ENCODE data around the gene SECISBP2.
"Not testable (repeated sequence)": the region's sequence is repeated elsewhere in the genome, so short reads cannot be mapped to it uniquely, and the experiment has no call there.

The SECISBP2 gene, protein sequence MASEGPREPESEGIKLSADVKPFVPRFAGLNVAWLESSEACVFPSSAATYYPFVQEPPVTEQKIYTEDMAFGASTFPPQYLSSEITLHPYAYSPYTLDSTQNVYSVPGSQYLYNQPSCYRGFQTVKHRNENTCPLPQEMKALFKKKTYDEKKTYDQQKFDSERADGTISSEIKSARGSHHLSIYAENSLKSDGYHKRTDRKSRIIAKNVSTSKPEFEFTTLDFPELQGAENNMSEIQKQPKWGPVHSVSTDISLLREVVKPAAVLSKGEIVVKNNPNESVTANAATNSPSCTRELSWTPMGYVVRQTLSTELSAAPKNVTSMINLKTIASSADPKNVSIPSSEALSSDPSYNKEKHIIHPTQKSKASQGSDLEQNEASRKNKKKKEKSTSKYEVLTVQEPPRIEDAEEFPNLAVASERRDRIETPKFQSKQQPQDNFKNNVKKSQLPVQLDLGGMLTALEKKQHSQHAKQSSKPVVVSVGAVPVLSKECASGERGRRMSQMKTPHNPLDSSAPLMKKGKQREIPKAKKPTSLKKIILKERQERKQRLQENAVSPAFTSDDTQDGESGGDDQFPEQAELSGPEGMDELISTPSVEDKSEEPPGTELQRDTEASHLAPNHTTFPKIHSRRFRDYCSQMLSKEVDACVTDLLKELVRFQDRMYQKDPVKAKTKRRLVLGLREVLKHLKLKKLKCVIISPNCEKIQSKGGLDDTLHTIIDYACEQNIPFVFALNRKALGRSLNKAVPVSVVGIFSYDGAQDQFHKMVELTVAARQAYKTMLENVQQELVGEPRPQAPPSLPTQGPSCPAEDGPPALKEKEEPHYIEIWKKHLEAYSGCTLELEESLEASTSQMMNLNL

DNA sequence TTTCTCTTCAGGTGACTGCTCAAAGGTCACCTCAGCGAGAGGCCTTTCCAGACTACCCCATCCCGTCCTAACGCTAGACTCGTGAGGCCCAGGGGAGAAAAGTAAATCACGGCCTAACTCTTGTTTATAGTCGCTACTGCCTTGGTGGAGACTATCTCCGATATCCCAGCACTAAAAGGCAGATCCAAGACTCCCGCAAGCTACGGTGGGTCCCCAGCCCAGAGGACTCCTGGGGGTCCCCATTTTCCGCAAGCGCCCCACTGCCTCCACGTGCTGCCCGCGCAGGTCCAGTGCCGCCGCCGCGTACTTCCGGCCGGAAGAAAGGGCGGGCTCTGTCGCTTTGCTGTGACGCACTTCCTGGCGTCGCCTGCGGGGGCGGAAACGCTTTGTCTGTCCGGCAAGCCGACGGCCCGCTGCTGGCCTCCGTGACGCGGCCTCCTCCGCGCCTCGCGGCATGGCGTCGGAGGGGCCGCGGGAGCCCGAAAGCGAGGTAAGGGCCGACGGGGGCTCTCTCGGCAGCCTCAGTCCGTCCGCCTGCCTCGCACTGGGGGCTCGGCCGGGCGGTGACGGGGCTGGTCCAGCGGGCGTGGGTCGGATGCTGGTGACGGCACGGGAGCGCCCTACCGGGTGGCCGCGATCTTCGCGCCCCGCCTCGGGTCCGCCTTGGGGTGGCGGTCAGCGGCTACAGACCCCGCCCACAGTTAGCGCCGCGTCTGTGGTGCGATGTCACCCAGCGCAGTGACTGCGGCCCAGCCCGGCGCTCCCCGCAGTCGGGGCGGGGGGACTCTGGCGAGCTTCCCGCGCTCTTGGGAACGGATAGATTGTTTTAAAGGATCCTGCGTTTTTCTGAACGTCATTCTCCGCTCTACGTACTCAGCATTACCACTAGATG, at the start of gene SECISBP2:
Gene SECISBP2, plus strand, starts transcription at position 378 of the 892 bp plus-strand sequence. Its CDS starts 77 bp downstream, at position 455.
- no peaks in the 10 kb centered on the region for H3K27me3 Mint-ChIP-seq
- H3K27ac Mint-ChIP-seq, result peak within 1 kb of the TSS; percentile 98
- no peaks in the 10 kb centered on the region for H3K9me3 Mint-ChIP-seq
- peaks cover 89% of the 10 kb centered on the region for H3K36me3 Mint-ChIP-seq (ENCODE audit: low read depth)
- H3K4me3 Mint-ChIP-seq, result peak within 1 kb of the TSS; percentile 92
- H3K4me1 Mint-ChIP-seq (ENCODE audit: low read depth), result peaks cover 97% of the 10 kb centered on the region

DNA sequence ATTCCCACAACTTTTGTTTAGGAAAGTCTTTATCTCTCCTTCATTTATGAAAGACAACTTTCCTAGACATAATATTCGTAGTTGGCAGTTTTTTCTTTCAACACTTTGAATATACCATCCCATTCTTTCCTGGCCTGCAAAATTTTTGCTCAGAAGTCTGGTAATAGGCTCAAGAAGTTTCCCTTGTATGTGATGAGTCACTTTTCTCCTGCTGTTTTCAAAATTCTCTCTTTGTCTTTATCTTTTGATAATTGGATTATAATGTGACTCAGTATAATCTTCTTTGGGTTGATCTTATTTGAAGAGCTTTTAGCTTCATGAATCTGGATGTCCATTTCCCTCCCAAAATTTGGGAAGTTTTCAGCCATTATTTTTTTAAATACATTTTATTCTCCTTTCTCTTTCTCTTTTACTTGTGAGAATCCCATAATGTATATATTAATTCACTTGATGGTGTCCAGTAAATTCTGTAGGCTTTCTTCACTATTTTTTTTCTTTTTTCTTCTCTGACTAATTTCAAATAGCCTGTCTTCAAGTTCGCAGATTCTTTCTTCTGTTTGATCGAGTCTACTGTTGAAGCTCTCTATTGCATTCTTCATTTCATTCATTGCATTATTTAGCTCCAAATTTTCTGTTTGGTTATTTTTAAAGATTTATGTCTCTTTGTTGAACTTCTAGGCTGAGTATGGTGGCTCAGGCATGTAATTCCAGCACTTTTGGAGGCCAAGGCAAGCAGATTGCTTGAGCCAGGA, 44.6 kb upstream of the SECISBP2 start:
- Mint-ChIP-seq H3K9me3 (peaks cover 19% of the 10 kb centered on the region), H3K27ac (no peak overlapping the region), H3K4me1 (ENCODE audit: low read depth) (peaks cover 31% of the 10 kb centered on the region), H3K36me3 (ENCODE audit: low read depth) (peaks cover 29% of the 10 kb centered on the region), H3K27me3 (peaks cover 23% of the 10 kb centered on the region), H3K4me3 (no peak overlapping the region)

DNA sequence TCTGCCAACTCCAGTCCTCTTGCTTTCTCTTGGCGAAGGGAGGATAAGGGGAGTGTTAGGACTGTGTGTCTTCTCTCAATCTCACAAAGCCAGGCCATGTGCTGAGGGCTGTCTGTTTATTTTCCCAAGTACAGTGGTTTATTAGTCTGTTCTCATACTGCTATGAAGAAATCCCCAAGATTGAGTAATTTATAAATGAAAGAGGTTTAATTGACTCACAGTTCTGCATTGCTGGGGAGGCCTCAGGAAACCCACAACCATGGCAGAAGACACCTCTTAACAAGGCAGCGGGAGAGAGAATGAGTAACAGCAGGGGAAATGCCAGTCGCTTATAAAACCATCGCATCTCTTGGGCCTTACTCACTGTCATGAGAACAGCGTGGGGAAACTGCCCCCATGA, 43.5 kb upstream of the SECISBP2 start:
- H3K9me3 Mint-ChIP-seq, result peaks cover 19% of the 10 kb centered on the region
- H3K36me3 Mint-ChIP-seq (ENCODE audit: low read depth), result peaks cover 29% of the 10 kb centered on the region
- peaks cover 23% of the 10 kb centered on the region for H3K27me3 Mint-ChIP-seq
- H3K4me3 Mint-ChIP-seq, result no peak overlapping the region
- H3K4me1 Mint-ChIP-seq (ENCODE audit: low read depth), result peaks cover 40% of the 10 kb centered on the region
- H3K27ac Mint-ChIP-seq, result no peak overlapping the region

DNA sequence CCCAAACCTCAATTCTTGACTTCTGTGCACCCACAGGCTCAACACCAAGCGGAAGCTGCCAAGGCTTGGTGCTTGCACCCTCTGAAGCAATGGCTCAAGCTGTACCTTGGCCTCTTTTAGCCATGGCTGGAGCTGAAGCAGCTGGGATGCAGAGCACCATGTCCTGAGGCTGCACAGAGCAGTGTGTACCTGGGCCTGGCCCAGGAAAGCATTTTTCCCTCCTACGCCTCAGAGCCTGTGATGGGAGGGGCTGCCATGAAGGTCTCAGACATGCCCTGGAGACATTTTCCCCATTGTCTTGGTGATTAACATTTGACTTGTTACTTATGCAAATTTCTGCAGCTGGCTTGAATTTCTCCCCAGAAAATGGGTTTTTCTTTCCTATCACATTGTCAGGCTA, 42.3 kb upstream of the SECISBP2 start:
- H3K4me3 Mint-ChIP-seq, H3K27ac Mint-ChIP-seq: not testable (repeated sequence)
- peaks cover 43% of the 10 kb centered on the region for H3K4me1 Mint-ChIP-seq (ENCODE audit: low read depth)
- H3K27me3 Mint-ChIP-seq, result peaks cover 17% of the 10 kb centered on the region
- H3K36me3 Mint-ChIP-seq (ENCODE audit: low read depth), result peaks cover 29% of the 10 kb centered on the region
- peaks cover 19% of the 10 kb centered on the region for H3K9me3 Mint-ChIP-seq

DNA sequence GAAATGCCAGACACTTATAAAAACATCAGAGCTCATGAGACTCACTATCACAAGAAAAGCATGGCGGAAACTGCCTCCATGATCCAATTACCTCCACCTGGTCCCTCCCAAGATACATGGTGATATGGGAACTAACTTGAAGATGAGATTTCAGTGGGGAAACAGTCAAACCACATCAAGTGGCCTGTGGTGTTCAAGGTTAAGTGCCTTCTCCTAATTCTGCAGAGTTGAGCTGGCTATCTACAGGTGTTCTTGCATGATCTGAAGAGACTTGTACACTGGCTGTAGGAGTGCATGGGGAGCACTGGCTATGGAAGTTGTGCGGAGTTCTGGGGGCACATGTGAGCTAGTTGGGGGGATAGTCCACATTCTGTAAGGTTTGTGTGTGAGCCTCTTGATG, 41.3 kb upstream of the SECISBP2 start:
- peaks cover 43% of the 10 kb centered on the region for H3K4me1 Mint-ChIP-seq (ENCODE audit: low read depth)
- no peak overlapping the region for H3K27ac Mint-ChIP-seq
- no peak overlapping the region for H3K4me3 Mint-ChIP-seq
- peaks cover 15% of the 10 kb centered on the region for H3K9me3 Mint-ChIP-seq
- H3K36me3 Mint-ChIP-seq (ENCODE audit: low read depth), result peaks cover 29% of the 10 kb centered on the region
- H3K27me3 Mint-ChIP-seq, result peaks cover 10% of the 10 kb centered on the region

DNA sequence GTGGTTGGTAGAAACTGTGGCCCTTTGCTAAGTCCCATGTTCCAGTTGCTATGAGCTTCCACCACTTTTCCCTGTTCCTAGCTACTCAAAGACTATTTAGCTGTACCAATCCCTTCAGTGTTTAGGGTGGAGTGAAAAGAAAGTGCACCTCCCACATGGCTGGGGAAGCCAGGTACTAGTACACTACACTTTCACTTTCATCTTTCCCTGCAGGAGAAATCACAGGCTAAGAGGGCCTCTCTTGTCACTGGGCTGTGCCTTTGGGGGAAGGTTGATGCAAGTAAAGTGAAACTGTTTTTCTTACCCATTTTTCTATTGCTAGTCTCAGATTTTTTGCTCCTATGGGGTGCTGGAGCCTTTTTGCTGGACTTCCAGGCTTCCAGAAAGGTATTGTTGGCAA, 40.8 kb upstream of the SECISBP2 start:
- Mint-ChIP-seq H3K27ac (no peak overlapping the region), H3K4me3 (no peak overlapping the region), H3K36me3 (ENCODE audit: low read depth) (peaks cover 29% of the 10 kb centered on the region), H3K4me1 (ENCODE audit: low read depth) (peaks cover 43% of the 10 kb centered on the region), H3K9me3 (peaks cover 14% of the 10 kb centered on the region), H3K27me3 (peaks cover 10% of the 10 kb centered on the region)

DNA sequence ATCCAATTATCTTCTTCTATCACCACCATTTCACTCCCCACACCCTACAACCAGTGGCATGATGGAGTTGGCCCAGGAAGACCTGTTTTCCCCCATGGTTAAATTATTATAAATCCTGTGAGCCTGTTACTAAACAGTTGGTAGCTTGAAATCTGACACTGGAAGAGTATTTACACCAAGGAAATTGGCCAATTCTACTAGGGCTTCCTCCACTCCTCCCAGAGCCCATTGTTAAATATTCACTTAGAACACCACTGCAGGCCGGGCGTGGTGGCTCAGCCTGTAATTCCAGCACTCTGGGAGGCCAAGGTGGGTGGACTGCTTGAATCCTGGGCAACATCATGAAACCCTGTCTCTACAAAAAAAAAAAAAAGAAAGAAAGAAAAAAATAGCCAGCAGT, 39.7 kb upstream of the SECISBP2 start:
- peaks cover 4% of the 10 kb centered on the region for H3K27me3 Mint-ChIP-seq
- no peak overlapping the region for H3K27ac Mint-ChIP-seq
- H3K9me3 Mint-ChIP-seq, result peaks cover 6% of the 10 kb centered on the region
- H3K36me3 Mint-ChIP-seq (ENCODE audit: low read depth), result peaks cover 22% of the 10 kb centered on the region
- H3K4me1 Mint-ChIP-seq (ENCODE audit: low read depth), result peaks cover 43% of the 10 kb centered on the region
- no peak overlapping the region for H3K4me3 Mint-ChIP-seq

DNA sequence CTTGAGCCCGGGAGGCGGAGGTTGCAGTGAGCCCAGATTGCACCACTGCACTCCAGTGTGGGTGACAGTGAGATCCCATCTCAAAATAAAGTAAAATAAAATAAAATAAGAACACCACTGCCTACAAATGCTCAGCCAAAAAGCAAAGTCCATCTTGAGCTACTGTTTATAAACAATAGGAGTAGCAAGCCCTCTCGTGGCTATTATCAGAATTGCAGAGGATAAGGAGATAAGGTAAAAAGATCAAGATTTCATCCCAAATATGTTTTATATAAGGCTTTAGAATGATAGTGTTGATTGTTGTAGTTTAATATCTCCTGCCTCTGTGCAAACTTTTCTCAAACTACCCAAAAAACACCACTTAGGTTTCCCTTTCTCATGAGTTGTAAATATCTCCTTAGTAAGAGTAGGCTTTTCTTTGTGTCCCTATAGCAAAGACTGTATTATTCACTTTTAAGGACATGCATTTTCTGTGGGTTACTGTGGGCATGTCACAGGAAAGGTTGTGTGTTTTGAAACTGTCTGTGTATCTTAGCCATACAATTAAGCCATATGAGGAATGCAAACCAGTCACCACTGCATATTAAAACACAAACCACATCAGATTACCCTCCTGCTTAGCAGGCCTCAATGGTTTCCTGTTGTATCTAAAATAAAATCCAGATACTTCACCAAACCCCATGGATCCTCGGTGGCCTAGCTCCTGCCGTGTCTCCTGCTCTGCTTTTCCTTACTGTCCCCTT, 39.1 kb upstream of the SECISBP2 start:
- Mint-ChIP-seq H3K4me3 (no peak overlapping the region), H3K27me3 (no peaks in the 10 kb centered on the region), H3K27ac (no peak overlapping the region), H3K36me3 (ENCODE audit: low read depth) (peaks cover 17% of the 10 kb centered on the region), H3K9me3 (peaks cover 6% of the 10 kb centered on the region), H3K4me1 (ENCODE audit: low read depth) (peaks cover 42% of the 10 kb centered on the region)

DNA sequence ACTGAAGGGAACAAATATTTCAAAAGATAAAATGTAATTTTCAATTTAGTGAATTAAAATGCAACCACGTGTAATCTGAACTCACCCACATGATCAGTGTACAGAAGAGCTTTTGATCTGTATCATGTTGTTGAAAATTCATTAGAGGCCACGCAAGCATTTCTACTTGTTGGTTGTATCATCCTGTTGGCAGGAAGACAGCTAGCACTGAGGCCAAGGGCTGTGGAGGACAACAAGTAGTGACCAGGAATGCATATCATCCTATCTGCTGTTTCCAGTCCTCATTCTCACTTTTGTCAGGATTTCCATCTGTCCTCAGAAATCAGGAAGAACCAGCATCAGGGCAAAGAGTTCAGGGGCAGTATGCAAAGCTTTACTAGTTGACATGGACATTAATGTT, 37.2 kb upstream of the SECISBP2 start:
- H3K4me1 Mint-ChIP-seq (ENCODE audit: low read depth), result peaks cover 29% of the 10 kb centered on the region
- H3K9me3 Mint-ChIP-seq, result no peaks in the 10 kb centered on the region
- no peaks in the 10 kb centered on the region for H3K27me3 Mint-ChIP-seq
- no peak overlapping the region for H3K27ac Mint-ChIP-seq
- no peak overlapping the region for H3K4me3 Mint-ChIP-seq
- H3K36me3 Mint-ChIP-seq (ENCODE audit: low read depth), result peaks cover 5% of the 10 kb centered on the region

DNA sequence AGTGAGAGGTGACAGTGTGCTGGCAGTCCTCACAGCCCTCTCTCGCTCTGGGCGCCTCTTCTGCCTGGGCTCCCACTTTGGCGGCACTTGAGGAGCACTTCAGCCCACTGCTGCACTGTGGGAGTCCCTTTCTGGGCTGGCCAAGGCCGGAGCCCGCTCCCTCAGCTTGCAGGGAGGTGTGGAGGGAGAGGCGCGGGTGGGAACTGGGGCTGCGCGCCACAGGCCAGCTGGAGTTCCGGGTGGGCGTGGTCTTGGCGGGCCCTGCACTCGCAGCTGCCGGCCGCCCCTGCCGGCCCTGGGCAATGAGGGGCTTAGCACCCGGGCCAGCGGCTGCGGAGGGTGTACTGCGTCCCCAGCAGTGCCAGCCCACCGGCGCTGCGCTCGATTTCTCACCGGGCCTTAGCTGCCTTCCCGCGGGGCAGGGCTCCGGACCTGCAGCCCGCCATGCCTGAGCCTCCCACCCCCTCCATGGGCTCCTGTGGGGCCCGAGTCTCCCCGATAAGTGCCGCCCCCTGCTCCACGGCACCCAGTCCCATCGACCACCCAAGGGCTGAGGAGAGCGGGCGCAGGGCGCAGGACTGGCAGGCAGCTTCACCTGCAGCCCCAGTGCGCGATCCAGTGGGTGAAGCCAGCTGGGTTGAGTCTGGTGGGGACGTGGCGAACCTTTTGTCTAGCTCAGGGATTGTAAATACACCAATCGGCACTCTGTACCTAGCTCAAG, 35.9 kb upstream of the SECISBP2 start:
- H3K36me3 Mint-ChIP-seq (ENCODE audit: low read depth); H3K27me3 Mint-ChIP-seq; H3K27ac Mint-ChIP-seq; H3K9me3 Mint-ChIP-seq: not testable (repeated sequence)
- peaks cover 18% of the 10 kb centered on the region for H3K4me1 Mint-ChIP-seq (ENCODE audit: low read depth)
- H3K4me3 Mint-ChIP-seq, result peak overlapping the region; percentile 17

DNA sequence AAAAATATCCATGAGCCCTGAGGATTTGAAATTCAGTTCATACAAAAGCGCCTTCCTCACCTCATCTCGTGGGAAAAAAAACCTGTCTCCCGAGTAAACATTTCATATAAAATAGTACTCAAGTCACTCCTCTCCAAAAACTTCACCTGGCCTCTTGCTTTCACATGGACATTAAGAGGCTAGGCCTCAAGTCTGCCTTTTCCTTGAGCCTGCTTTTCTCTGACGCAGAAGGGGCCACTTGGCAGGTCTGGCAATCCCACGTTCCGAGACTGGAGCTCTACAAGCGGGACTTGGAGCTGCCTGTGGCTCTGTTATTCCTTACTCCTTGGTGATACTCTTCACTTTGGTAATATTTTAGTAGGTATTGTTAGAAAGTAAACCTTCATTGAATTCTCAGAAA, 34.2 kb upstream of the SECISBP2 start:
- no peaks in the 10 kb centered on the region for H3K9me3 Mint-ChIP-seq
- no peaks in the 10 kb centered on the region for H3K36me3 Mint-ChIP-seq (ENCODE audit: low read depth)
- no peak overlapping the region for H3K4me3 Mint-ChIP-seq
- H3K4me1 Mint-ChIP-seq (ENCODE audit: low read depth), result peaks cover 10% of the 10 kb centered on the region
- H3K27ac Mint-ChIP-seq, result no peak overlapping the region
- no peaks in the 10 kb centered on the region for H3K27me3 Mint-ChIP-seq

DNA sequence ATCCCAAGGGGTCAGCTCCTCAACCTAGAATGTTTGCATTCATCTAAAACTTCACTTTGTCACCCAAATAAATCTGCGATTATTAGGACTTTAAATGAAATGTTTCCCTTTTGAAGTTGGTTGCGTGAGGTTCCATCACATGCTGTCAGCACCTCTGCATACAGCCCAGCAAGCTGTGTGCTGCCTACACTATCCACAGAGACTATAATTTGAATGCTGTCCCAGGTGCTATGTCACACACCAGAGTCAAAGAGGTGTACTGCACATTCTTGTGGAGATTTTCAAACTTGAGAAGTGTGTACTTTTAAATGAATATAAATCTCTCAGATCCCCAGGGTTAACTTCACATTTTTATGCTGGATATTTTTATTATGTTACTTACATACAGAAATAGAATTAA, 26.6 kb upstream of the SECISBP2 start:
- Mint-ChIP-seq H3K27ac (no peak overlapping the region), H3K36me3 (ENCODE audit: low read depth) (no peaks in the 10 kb centered on the region), H3K4me1 (ENCODE audit: low read depth) (no peaks in the 10 kb centered on the region), H3K27me3 (peaks cover 5% of the 10 kb centered on the region), H3K9me3 (peaks cover 4% of the 10 kb centered on the region), H3K4me3 (no peak overlapping the region)

DNA sequence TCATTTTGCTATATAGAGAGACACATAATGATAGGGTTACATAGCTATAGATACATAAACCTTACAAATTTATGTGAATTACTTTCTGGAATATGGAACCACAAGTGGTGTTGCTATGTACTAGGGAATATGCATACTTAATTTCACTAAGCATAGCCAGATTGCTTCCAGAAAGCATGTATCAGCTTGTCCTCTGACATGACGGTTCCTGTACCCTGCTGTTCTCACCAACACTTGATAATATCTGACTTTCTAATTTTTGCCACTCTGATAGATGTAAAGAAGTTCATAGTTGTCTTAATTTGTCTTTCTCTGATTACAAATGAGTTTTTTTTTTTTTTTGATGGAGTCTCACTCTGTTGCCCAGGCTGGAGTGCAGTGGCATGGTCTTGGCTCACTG, 25.3 kb upstream of the SECISBP2 start:
- no peak overlapping the region for H3K27ac Mint-ChIP-seq
- H3K9me3 Mint-ChIP-seq, result peaks cover 4% of the 10 kb centered on the region
- H3K4me3 Mint-ChIP-seq, result no peak overlapping the region
- peaks cover 5% of the 10 kb centered on the region for H3K27me3 Mint-ChIP-seq
- H3K4me1 Mint-ChIP-seq (ENCODE audit: low read depth), result no peaks in the 10 kb centered on the region
- H3K36me3 Mint-ChIP-seq (ENCODE audit: low read depth), result no peaks in the 10 kb centered on the region

Measured in stimulated activated naive CD8-positive, alpha-beta T cell treated with anti-CD3 and anti-CD28 coated beads, Interleukin-15, Interleukin-2, amounts not matched to agents 100 ng/mL and 50 ng/mL, for 24 hours (primary cell).